HG02884 (cell line): ENCODE results near the gene IL21R.
"Not testable (repeated sequence)": the region's sequence is repeated elsewhere in the genome, so short reads cannot be mapped to it uniquely, and the experiment has no call there.

Experiments
- ATAC-seq: cut with Tn5 transposase; IDR thresholded peaks from one replicate; pipeline ENCODE4 v1.9.1; 2021; ENCODE audit warnings: mild to moderate bottlenecking, moderate library complexity; ENCODE audit not compliant: unreplicated experiment

Gene IL21R

GRCh38 chr16:27441276-27441675 lies 39.3 kb downstream of the IL21R start:
- no peak for ATAC-seq

DNA sequence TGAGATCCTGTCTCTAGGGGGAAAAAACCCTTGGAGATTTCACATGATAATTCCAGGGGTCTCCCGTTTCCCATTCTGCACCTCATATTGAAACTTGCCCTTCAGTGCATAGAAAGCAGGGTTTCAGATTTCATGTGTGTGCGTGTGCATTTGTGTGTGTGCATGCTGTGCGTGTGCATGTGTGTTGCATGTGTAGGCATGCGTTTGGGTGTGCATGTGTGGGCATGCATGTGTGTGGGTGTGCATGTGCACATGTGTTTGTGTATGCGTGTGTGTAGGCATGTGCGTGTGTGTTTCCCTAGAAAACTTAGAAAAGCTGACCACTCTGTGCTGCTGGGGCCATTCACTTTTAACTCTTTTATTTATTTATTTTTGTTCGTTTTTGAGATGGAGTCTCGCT lies 40.0 kb downstream of the IL21R start:
- ATAC-seq, result no peak

GRCh38 chr16:27444015-27444414 lies 42.0 kb downstream of the IL21R start:
- ATAC-seq, result no peak

GRCh38 chr16:27444470-27444869 lies 42.5 kb downstream of the IL21R start:
- no peak for ATAC-seq

GRCh38 chr16:27445502-27446175 lies 43.7 kb downstream of the IL21R start:
- no peak for ATAC-seq

DNA sequence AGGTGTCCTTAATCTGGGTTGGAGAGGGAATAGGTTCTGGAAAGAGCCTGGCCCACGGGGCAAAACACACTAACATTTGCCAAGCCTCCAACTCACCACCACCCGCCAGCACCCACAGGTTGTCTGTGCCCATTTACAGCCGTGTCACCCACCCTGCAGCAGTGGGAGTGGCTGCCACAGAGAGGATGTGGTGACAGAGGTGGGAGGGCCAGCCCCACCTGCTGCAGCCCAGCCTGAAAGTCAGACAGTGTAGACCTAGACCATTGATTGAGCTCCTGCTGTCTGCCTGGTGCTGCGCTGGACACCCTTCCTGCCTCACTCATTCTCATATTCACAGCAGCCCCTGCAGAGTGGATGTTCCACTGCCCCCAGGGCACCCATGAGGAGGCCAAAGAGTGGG lies 44.7 kb downstream of the IL21R start:
- ATAC-seq, result no peak

DNA sequence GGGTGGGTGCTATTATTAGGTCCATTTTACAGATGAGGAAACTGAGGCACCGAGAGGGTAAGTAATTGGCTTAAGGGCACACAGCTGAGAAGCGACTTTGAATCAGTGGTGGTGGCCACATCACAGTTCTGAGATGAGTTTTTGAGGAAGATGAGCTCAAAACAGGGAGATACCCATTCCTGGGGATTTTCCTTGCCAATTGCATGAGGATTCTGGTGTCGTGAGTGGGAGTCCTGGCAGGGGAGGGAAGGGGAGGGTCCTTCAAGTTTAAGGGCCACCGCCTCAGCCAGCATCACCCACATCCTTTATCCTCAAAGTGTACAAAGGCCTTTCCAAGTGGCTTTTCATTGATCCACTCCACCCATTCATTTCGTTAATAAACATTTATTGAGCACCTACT lies 45.3 kb downstream of the IL21R start:
- ATAC-seq, result no peak

- no peak for ATAC-seq
Measured at GRCh38 chr16:27448532-27449433, 46.8 kb downstream of the IL21R start.

DNA sequence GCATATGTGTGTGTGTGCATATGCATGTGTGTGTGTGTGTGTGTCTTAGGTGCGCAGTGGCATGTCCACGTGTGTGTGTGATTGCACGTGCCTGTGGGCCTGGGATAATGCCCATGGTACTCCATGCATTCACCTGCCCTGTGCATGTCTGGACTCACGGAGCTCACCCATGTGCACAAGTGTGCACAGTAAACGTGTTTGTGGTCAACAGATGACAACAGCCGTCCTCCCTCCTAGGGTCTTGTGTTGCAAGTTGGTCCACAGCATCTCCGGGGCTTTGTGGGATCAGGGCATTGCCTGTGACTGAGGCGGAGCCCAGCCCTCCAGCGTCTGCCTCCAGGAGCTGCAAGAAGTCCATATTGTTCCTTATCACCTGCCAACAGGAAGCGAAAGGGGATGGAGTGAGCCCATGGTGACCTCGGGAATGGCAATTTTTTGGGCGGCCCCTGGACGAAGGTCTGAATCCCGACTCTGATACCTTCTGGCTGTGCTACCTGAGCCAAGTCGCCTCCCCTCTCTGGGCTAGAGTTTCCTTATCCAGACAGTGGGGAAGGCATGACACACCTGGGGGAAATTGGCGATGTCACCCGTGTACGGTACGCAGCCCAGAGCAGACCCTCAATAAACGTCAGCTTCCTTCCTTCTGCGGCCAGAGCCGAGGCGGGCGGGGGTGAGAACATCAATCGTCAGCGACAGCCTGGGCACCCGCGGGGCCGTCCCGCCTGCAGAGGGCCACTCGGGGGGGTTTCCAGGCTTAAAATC lies 47.6 kb downstream of the IL21R start:
- ATAC-seq, result no peak

- no peak for ATAC-seq
Measured at GRCh38 chr16:27450196-27450549, 48.2 kb downstream of the IL21R start.

- no peak for ATAC-seq
Measured at GRCh38 chr16:27452569-27453493, 50.9 kb downstream of the IL21R start.

GRCh38 chr16:27453494-27453825 lies 51.5 kb downstream of the IL21R start:
- no peak for ATAC-seq

GRCh38 chr16:27455700-27456099 lies 53.7 kb downstream of the IL21R start:
- no peak for ATAC-seq

DNA sequence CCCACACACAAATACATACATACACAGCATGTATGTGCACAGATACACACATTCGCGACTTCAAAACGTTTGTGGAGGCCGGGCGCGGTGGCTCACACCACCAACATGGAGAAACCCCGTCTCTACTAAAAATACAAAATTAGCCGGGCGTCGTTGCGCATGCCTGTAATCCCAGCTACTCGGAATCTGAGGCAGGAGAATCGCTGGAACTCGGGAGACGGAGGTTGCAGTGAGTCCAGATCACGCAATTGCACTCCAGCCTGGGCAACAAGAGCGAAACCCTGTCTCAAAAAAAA lies 55.6 kb downstream of the IL21R start:
- ATAC-seq, result not testable (repeated sequence)

DNA sequence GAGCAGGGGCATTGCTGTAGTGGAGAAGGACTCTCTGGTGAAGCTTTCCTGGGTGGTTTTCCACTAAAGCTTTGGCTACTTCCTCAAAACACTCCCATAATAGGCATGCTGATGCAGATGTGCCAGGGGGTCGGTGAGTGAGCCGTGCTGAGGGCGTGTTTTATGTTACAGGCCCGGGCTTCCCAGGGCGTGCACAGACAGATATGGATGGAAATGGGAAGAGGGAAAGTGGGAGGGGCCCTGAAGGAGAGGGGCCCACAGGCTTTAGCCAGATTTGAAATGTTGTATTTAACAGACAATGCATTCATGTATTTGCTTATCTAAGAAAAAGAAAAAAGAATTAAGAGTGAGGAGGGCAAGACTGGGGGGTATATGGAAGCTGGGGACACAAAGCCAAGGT lies 56.3 kb downstream of the IL21R start:
- no peak for ATAC-seq

- no peak for ATAC-seq
Measured at GRCh38 chr16:27458987-27459688, 57.2 kb downstream of the IL21R start.

- no peak for ATAC-seq
Measured at GRCh38 chr16:27460213-27460612, 58.2 kb downstream of the IL21R start.

GRCh38 chr16:27460663-27461482 lies 58.9 kb downstream of the IL21R start:
- no peak for ATAC-seq

GRCh38 chr16:27461483-27462171 lies 59.7 kb downstream of the IL21R start:
- ATAC-seq, result no peak
